ENCODE measurements around the gene ABCC2.

Gene ABCC2

GRCh38 chr10:99777918-99778714, 4.3 kb upstream of the ABCC2 start:
- DNase-seq, result no peak

GRCh38 chr10:99779335-99779734, 3.1 kb upstream of the ABCC2 start:
- DNase-seq, result no peak

- no peak for DNase-seq
Observed at GRCh38 chr10:99781734-99782429, 558 bp upstream of the ABCC2 start.

GRCh38 chr10:99784016-99784726, 1.7 kb downstream of the ABCC2 start:
- no peak for DNase-seq

- no peak for DNase-seq
Observed at GRCh38 chr10:99784727-99785441, 2.4 kb downstream of the ABCC2 start.

- DNase-seq, result no peak
Observed at GRCh38 chr10:99785646-99786045, 3.2 kb downstream of the ABCC2 start.

GRCh38 chr10:99787311-99787710, 4.9 kb downstream of the ABCC2 start:
- no peak for DNase-seq

- DNase-seq, result no peak
Observed at GRCh38 chr10:99787782-99788445, 5.5 kb downstream of the ABCC2 start.

- no peak for DNase-seq
Observed at GRCh38 chr10:99788598-99789256, 6.3 kb downstream of the ABCC2 start.

- DNase-seq, result no peak
Observed at GRCh38 chr10:99791831-99792230, 9.4 kb downstream of the ABCC2 start.

GRCh38 chr10:99793819-99794218, 11.4 kb downstream of the ABCC2 start:
- no peak for DNase-seq

- DNase-seq, result no peak
Observed at GRCh38 chr10:99796928-99797327, 14.5 kb downstream of the ABCC2 start.

- no peak for DNase-seq
Observed at GRCh38 chr10:99798031-99798430, 15.6 kb downstream of the ABCC2 start.

GRCh38 chr10:99798920-99799319, 16.5 kb downstream of the ABCC2 start:
- DNase-seq, result no peak

- DNase-seq, result no peak
Observed at GRCh38 chr10:99799613-99800012, 17.2 kb downstream of the ABCC2 start.

- no peak for DNase-seq
Observed at GRCh38 chr10:99804471-99804870, 22.0 kb downstream of the ABCC2 start.

GRCh38 chr10:99805190-99805589, 22.8 kb downstream of the ABCC2 start:
- DNase-seq, result no peak

- no peak for DNase-seq
Observed at GRCh38 chr10:99806091-99806490, 23.7 kb downstream of the ABCC2 start.

GRCh38 chr10:99807786-99808185, 25.3 kb downstream of the ABCC2 start:
- DNase-seq, result no peak

- DNase-seq, result no peak
Observed at GRCh38 chr10:99808270-99808669, 25.8 kb downstream of the ABCC2 start.

- DNase-seq, result no peak
Observed at GRCh38 chr10:99809481-99809880, 27.0 kb downstream of the ABCC2 start.
